Activated CD8-positive, alpha-beta T cell treated with anti-CD3 and anti-CD28 coated beads for 36 hours (primary cell): ENCODE measurements around the gene DDA1. TPM values are rescaled to one million over a fixed set of nuclear protein-coding genes. Genes with fewer than 3 reads are reported as not detected.

Experiments used
- ATAC-seq: fragments of 200-7000 bp; cut with Tn5 transposase; one replicate; pipeline ENCODE4 v1.10.0; 2021; ENCODE audit warnings: mild to moderate bottlenecking, moderate library complexity
- CTCF ChIA-PET: fragments of 350-600 bp; sonication (Branson Sonifier 250); formaldehyde crosslinking; loops from one replicate; lab custom pipeline; 2021; ENCODE audit warnings: antibody characterized with exemption; lab: Charles Lee
- POLR2A ChIA-PET: fragments of 350-600 bp; sonication (Branson Sonifier 250); formaldehyde crosslinking; loops from one replicate; lab custom pipeline; 2021; ENCODE audit warnings: antibody characterized with exemption; lab: Charles Lee
- DNase-seq: peaks from one replicate; pipeline ENCODE4 v3.0.0-alpha.2; 2020
- H3K27ac Mint-ChIP-seq: one replicate; pipeline ENCODE4 v1.8.0; 2021; ENCODE audit warnings: mild to moderate bottlenecking, mixed read lengths
- H3K27me3 Mint-ChIP-seq: one replicate; pipeline ENCODE4 v1.8.0; 2021; ENCODE audit warnings: mixed read lengths
- H3K36me3 Mint-ChIP-seq: one replicate; pipeline ENCODE4 v1.8.0; 2021; ENCODE audit warnings: low read depth, mixed read lengths
- H3K4me1 Mint-ChIP-seq: one replicate; pipeline ENCODE4 v1.8.0; 2021; ENCODE audit warnings: low read depth, mixed read lengths
- H3K4me3 Mint-ChIP-seq: one replicate; pipeline ENCODE4 v1.8.0; 2021; ENCODE audit warnings: mild to moderate bottlenecking, moderate library complexity, mixed read lengths
- H3K9me3 Mint-ChIP-seq: one replicate; pipeline ENCODE4 v1.8.0; 2021; ENCODE audit warnings: mixed read lengths
- CTCF ChIP-seq: fragments of 200-600 bp; IDR thresholded peaks from one replicate; pipeline ENCODE4 v1.8.0; 2022; ENCODE audit warnings: antibody characterized with exemption, mild to moderate bottlenecking
- intact Hi-C: fragments of 100-400 bp; cut with micrococcal nuclease; formaldehyde crosslinking; loops from one replicate; pipeline ENCODE4 v1.10.0; 2022
- total RNA-seq, 2 experiments: library from RNA; stranded (reverse); gene quantifications; one replicate each; pipeline ENCODE4 v1.2.3, GENCODE V29; 2021

DDA1 gene
- total RNA-seq, 2 experiments from 2014 or later = 25.4 to 33.2 TPM

- no peak for ATAC-seq
- no peaks in the 10 kb centered on the region for H3K9me3 Mint-ChIP-seq
- TF ChIP-seq CTCF = no peak
- H3K36me3 Mint-ChIP-seq = peaks cover 17% of the 10 kb centered on the region
- ChIA-PET CTCF (interaction anchor here (0.6 kb wide), 1 partner anchor 33 kb away, joined by 3 read pairs; no protein-coding TSS in a partner anchor), POLR2A (interaction anchor here (0.9 to 1.3 kb wide), 5 partner anchors 10 to 85 kb away, joined by 3 to 6 read pairs (median 5); no protein-coding TSS in a partner anchor)
- no peaks in the 10 kb centered on the region for H3K27me3 Mint-ChIP-seq
- no peak for DNase-seq
- no peak overlapping the region for H3K4me3 Mint-ChIP-seq
- peaks cover 3% of the 10 kb centered on the region for H3K4me1 Mint-ChIP-seq
- no peak overlapping the region for H3K27ac Mint-ChIP-seq
- intact Hi-C loops = no loop called here
Observed at GRCh38 chr19:17321655-17322489, 12.5 kb downstream of the DDA1 start.

DNA sequence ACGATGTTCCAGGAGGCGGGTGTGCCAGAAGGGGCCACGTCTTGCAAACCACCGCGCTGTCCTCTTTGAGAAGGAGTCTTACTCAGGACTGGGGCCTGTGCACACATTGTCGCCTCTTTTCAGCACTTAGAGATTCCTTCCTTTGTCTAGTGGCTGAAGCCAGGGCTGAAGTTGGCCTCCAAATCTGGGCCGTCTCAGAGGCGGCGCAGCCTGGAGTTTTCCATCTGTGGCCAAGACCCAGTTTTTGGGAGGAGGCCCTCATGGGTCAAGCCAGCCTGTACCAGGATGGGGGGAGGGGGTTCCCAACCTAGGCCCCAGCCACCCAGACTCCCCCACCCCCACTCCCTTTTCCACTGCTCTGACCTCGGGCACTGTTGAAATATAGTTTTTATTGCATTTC is 13.5 kb downstream of the DDA1 start:
- ATAC-seq (no peak), DNase-seq (no peak)
- peak overlapping the region; percentile 5 for H3K4me3 Mint-ChIP-seq
- intact Hi-C loops = no loop called here
- H3K36me3 Mint-ChIP-seq = peaks cover 15% of the 10 kb centered on the region
- TF ChIP-seq CTCF = no peak
- no peak overlapping the region for H3K27ac Mint-ChIP-seq
- no peaks in the 10 kb centered on the region for H3K9me3 Mint-ChIP-seq
- H3K4me1 Mint-ChIP-seq = peaks cover 5% of the 10 kb centered on the region
- no peaks in the 10 kb centered on the region for H3K27me3 Mint-ChIP-seq
- CTCF ChIA-PET = no interaction called here
- POLR2A ChIA-PET = no interaction called here

GRCh38 chr19:17323300-17323963 is 14.1 kb downstream of the DDA1 start:
- ATAC-seq (no peak), DNase-seq (no peak)
- H3K4me1 Mint-ChIP-seq = peaks cover 5% of the 10 kb centered on the region
- peak overlapping the region; percentile 5 for H3K4me3 Mint-ChIP-seq
- no peaks in the 10 kb centered on the region for H3K27me3 Mint-ChIP-seq
- peaks cover 14% of the 10 kb centered on the region for H3K36me3 Mint-ChIP-seq
- H3K9me3 Mint-ChIP-seq = no peaks in the 10 kb centered on the region
- ChIA-PET CTCF (interaction anchor here (1.0 kb wide), 1 partner anchor 18 kb away, joined by 3 read pairs; no protein-coding TSS in a partner anchor), POLR2A (interaction anchor here (1.2 to 1.8 kb wide), 2 partner anchors 10 to 14 kb away, joined by 4 to 9 read pairs; partner anchors contain the start of genes ANO8 and DDA1)
- TF ChIP-seq CTCF = no peak
- intact Hi-C loops = no loop called here
- no peak overlapping the region for H3K27ac Mint-ChIP-seq

DNA sequence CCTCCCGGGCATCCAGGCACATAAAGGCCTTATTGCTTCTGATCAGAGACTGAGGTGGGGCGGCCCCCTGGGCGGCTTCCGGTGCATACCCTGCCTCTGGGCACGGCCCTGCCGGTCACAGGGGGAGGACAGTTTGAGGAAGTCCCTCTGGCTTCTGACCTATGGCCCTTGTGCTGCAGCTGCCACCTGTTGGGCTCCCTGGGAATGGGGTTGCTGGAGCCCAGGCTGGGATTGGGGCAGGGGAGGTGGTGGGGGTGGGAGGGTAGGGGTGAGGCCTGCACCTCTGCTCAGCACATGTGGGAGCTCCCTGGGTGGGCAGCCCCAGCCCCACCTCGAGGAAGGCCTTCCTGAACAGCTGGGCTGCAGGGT is 14.6 kb downstream of the DDA1 start:
- Mint-ChIP-seq H3K4me3 (no peak overlapping the region), H3K9me3 (no peaks in the 10 kb centered on the region), H3K27me3 (no peaks in the 10 kb centered on the region), H3K4me1 (peaks cover 5% of the 10 kb centered on the region), H3K27ac (no peak overlapping the region), H3K36me3 (peaks cover 14% of the 10 kb centered on the region)
- peak; percentile 14 for TF ChIP-seq CTCF
- ChIA-PET CTCF (interaction anchor here (1.0 kb wide), 1 partner anchor 19 kb away, joined by 3 read pairs; no protein-coding TSS in a partner anchor), POLR2A (interaction anchor here (1.2 to 1.8 kb wide), 3 partner anchors 10 to 44 kb away, joined by 3 to 9 read pairs (median 4); partner anchors contain the start of genes ANO8 and DDA1)
- DNase-seq = peak; percentile 57
- ATAC-seq = peak; percentile 35
- intact Hi-C loops = no loop called here
